ENCODE measurements around the gene MFAP2. TPM values are rescaled to one million over a fixed set of nuclear protein-coding genes. Genes with fewer than 3 reads are reported as not detected.
"Not testable (repeated sequence)": the region's sequence is repeated elsewhere in the genome, so short reads cannot be mapped to it uniquely, and the experiment has no call there.

MFAP2 gene
- total RNA-seq, 4 donors from 2014 or later: 5.9 to 26.6 (median 13.5) TPM

DNA sequence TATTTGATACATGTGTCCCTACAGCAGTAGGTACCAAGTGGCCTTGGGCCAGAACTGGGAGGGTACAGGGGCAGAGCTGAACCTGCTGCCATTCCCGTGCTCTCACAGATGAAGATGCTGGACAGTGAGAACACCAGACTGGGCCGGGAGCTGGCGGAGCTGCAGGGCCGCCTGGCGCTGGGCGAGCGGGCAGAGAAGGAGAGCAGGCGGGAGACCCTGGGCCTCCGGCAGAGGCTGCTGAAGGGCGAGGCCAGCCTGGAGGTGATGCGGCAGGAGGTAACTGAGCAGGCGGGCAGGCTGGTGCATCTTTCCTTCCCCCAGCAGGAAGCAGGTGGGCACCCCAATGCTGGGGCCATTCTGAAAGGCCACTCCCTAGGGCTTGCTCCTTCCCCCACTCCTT, 21.9 kb downstream of the MFAP2 start:
- TF ChIP-seq, protein P1, sequence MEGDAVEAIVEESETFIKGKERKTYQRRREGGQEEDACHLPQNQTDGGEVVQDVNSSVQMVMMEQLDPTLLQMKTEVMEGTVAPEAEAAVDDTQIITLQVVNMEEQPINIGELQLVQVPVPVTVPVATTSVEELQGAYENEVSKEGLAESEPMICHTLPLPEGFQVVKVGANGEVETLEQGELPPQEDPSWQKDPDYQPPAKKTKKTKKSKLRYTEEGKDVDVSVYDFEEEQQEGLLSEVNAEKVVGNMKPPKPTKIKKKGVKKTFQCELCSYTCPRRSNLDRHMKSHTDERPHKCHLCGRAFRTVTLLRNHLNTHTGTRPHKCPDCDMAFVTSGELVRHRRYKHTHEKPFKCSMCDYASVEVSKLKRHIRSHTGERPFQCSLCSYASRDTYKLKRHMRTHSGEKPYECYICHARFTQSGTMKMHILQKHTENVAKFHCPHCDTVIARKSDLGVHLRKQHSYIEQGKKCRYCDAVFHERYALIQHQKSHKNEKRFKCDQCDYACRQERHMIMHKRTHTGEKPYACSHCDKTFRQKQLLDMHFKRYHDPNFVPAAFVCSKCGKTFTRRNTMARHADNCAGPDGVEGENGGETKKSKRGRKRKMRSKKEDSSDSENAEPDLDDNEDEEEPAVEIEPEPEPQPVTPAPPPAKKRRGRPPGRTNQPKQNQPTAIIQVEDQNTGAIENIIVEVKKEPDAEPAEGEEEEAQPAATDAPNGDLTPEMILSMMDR (IDR thresholded peaks at IDR 0.05): no peak
- TF ChIP-seq POLR2A (IDR thresholded peaks at IDR 0.05) (no peak), EP300 (IDR thresholded peaks at IDR 0.05) (no peak)
- no peaks in the 10 kb centered on the region for H3K9me3 ChIP-seq

DNA sequence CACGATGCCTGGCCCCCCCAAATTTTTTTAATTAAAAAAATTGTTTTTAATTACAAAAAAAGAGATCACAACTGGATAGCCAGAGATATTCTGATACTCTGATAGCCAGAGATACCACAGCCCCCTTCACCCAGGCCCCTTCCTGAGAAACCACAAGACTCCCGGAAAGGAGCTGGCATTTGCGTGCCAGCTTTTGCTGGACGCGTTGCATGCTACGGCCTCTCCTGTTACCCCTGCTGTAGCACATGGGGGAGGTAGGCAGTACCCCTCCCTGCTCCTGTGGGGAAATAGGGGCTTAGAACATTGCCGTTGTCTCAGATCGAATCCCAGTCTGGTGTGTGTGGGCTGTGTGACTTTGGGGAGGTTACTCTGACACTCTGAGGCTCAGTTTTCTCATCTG, 22.7 kb downstream of the MFAP2 start:
- Histone ChIP-seq H3K27me3 (no peaks in the 10 kb centered on the region), H3K4me3 (no peak overlapping the region), H3K27ac (no peak overlapping the region), H3K4me1 (peaks cover 0 to 19% (median 11%) of the 10 kb centered on the region in 4 donors), H3K36me3 (peaks cover 0 to 55% (median 0%) of the 10 kb centered on the region in 3 donors), H3K9me3 (no peaks in the 10 kb centered on the region)
- TF ChIP-seq, protein P1 (IDR thresholded peaks at IDR 0.05): no peak
- TF ChIP-seq EP300 (IDR thresholded peaks at IDR 0.05) (no peak), POLR2A (IDR thresholded peaks at IDR 0.05) (no peak)
- no peak for DNase-seq (ENCODE audit: low spot score in 2 of 2)
- 83 to 90% methylated on average over 8 of the region's 8 CpGs for WGBS, 2 donors

More for the DNA sequence above, 21.9 kb downstream of the MFAP2 start:
- Histone ChIP-seq H3K4me3 (no peak overlapping the region), H3K27me3 (no peaks in the 10 kb centered on the region), H3K36me3 (peaks cover 0 to 59% (median 0%) of the 10 kb centered on the region in 3 donors), H3K27ac (no peak overlapping the region), H3K4me1 (peaks cover 0 to 19% (median 11%) of the 10 kb centered on the region in 4 donors)
- 90 to 96% methylated on average over 12 of the region's 12 CpGs for WGBS, 2 donors
- DNase-seq (ENCODE audit: low spot score in 2 of 2): no peak

DNA sequence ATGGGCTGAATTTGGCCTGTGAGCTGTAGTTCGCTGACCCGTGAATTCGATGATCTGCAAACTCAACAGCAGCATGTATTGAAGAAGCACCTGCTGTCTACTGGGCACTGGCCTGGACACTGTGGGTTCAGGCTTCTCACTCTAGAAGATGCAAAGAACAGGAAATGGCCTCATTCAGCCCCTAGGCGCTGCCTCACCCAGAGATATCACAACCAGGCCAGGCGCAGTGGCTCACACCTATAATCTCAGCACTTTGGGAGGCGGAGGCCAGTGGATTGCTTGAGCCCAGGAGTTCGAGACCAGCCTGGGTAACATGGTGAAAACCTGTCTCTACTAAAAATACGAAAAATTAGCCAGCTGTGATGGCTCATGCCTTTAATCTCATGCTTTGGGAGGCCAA, 23.6 kb downstream of the MFAP2 start:
- Histone ChIP-seq H3K4me3 (no peak overlapping the region), H3K27me3 (no peaks in the 10 kb centered on the region), H3K4me1 (peaks cover 0 to 20% (median 11%) of the 10 kb centered on the region in 4 donors), H3K27ac (no peak overlapping the region), H3K36me3 (peaks cover 0 to 55% (median 0%) of the 10 kb centered on the region in 3 donors), H3K9me3 (no peaks in the 10 kb centered on the region)
- no peak for TF ChIP-seq POLR2A (IDR thresholded peaks at IDR 0.05)
- TF ChIP-seq, protein P1 (IDR thresholded peaks at IDR 0.05): no peak
- no peak for TF ChIP-seq EP300 (IDR thresholded peaks at IDR 0.05)
- WGBS, 2 donors: 88 to 92% methylated on average over 8 of the region's 8 CpGs
- DNase-seq (ENCODE audit: low spot score in 2 of 2): no peak

DNA sequence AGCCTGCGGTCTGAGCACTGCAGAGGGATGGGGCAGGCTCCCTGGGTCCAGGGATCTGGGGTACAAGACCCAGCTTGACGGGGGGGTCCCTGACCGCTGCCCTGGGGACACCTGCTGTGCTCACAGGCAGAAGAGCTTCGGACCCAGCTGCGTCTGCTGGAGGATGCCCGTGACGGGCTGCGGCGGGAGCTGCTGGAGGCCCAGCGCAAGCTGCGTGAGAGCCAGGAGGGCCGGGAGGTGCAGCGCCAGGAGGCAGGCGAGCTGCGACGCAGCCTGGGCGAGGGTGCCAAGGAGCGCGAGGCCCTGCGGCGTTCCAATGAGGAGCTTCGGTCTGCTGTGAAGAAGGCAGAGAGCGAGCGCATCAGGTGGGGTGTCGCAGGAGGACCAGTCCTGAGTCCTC, 25.2 kb downstream of the MFAP2 start:
- Histone ChIP-seq H3K36me3 (peaks cover 0 to 55% (median 0%) of the 10 kb centered on the region in 3 donors), H3K27me3 (no peaks in the 10 kb centered on the region), H3K4me1 (peaks cover 0 to 7% (median under 1%) of the 10 kb centered on the region in 4 donors), H3K9me3 (no peaks in the 10 kb centered on the region), H3K27ac (no peak overlapping the region), H3K4me3 (no peak overlapping the region)
- 93 to 95% methylated on average over 24 of the region's 25 CpGs for WGBS, 2 donors
- DNase-seq (ENCODE audit: low spot score in 2 of 2): no peak
- TF ChIP-seq EP300 (IDR thresholded peaks at IDR 0.05) (no peak), POLR2A (IDR thresholded peaks at IDR 0.05) (no peak)
- TF ChIP-seq, protein P1 (IDR thresholded peaks at IDR 0.05): no peak

DNA sequence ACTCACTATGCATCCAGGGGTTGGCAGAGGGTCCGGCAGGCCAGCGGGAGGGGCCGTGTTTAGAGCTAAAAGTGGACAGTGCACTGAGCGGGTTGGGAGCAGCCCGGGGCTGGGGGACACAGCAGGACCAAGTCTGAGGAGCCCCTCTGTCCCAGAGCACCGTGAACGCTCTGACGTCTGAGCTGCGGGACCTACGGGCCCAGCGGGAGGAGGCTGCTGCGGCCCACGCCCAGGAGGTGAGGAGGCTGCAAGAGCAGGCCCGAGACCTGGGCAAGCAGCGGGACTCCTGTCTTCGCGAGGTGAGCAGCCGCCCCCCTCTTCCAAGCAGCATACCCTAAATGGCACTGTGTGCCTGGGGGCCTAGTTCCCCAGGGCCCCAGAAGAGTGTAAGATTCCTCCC, 25.8 kb downstream of the MFAP2 start:
- H3K27ac ChIP-seq: no peak overlapping the region
- H3K36me3 ChIP-seq: peaks cover 0 to 55% (median 0%) of the 10 kb centered on the region in 3 donors
- H3K4me3 ChIP-seq: no peak overlapping the region
- 90 to 97% methylated on average over 5 to 12 of the region's 18 CpGs for WGBS, 2 donors
- H3K27me3 ChIP-seq: no peaks in the 10 kb centered on the region
- peaks cover 0 to 3% (median 0%) of the 10 kb centered on the region in 4 donors for H3K4me1 ChIP-seq
- TF ChIP-seq POLR2A (IDR thresholded peaks at IDR 0.05) (no peak), EP300 (IDR thresholded peaks at IDR 0.05) (no peak)
- TF ChIP-seq, protein P1 (IDR thresholded peaks at IDR 0.05): no peak
- DNase-seq (ENCODE audit: low spot score in 2 of 2): no peak
- H3K9me3 ChIP-seq: no peaks in the 10 kb centered on the region

DNA sequence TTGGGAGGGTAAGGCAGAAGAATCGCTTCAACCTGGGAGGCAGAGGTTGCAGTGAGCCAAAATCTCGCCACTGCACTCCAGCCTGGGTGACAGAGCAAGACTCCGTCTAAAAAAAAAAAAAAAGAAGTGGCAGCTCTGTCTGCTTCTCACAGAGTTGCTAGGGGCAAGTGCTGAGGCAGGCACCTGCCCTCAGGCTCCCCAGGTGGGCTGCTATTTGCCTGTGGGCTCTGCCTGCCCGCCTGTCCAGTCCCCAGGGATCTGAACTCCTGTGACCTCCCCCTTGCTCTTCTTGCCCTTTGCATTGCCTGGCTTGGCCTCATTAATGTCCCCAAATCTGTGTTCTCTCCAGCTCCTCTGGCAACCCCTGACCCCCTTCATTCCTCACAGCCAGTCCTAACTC, 28.0 kb downstream of the MFAP2 start:
- DNase-seq (ENCODE audit: low spot score in 2 of 2); H3K27ac ChIP-seq; H3K4me3 ChIP-seq; H3K4me1 ChIP-seq; H3K27me3 ChIP-seq; H3K9me3 ChIP-seq: not testable (repeated sequence)
- 90 to 92% methylated on average over 4 of the region's 4 CpGs for WGBS, 2 donors
- peaks cover 0 to 50% (median 0%) of the 10 kb centered on the region in 3 donors for H3K36me3 ChIP-seq

DNA sequence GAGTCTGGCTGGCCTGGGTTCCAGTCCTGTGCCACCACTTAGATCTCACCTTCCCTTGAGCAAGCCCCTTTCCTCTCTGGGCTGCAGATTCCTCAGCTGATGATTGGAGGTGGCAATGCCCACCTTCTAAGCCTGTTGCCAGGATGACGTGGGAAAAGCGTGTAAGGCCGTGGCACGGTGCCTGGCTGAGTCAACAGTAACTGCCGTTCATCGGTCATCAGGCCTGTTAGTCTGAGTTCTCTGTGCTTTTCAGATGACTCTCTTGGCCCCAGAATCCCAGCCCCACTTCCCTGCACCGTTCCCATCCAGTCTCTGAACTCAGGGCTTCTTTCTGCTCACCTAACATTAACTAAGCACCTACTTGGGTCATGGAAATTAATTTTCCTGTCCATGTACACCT, 31.4 kb downstream of the MFAP2 start:
- 39 to 55% methylated on average over 7 of the region's 7 CpGs for WGBS, 2 donors
- DNase-seq (ENCODE audit: low spot score in 2 of 2); H3K27ac ChIP-seq; H3K4me3 ChIP-seq; H3K9me3 ChIP-seq; H3K4me1 ChIP-seq; H3K27me3 ChIP-seq: not testable (repeated sequence)
- H3K36me3 ChIP-seq: peaks cover 0 to 49% (median 0%) of the 10 kb centered on the region in 3 donors

DNA sequence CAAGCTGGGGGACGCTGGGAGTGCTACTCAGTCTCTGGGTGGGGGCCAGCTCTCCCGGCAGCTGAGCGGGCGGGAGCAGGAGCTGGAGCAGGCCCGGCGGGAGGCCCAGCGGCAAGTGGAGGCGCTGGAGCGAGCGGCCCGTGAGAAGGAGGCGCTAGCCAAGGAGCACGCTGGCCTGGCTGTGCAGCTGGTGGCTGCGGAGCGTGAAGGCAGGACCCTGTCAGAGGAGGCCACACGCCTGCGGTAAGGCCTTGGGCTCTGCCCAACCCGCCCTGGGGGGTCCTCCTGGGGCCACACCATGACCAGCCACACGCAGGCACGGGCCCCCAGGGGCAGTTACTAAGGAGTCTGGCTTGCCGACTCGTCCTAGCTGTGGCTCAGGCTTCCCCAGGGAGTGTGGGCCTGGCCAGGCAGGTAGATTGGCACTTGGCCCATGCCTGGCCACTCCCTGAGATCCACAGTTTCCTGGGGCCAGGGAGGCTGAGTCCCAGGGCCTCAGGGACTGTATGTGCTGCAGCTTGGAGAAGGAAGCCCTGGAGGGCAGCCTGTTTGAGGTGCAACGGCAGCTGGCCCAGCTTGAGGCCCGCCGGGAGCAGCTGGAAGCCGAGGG, 32.0 kb downstream of the MFAP2 start:
- H3K27me3 ChIP-seq; DNase-seq (ENCODE audit: low spot score in 2 of 2); H3K27ac ChIP-seq; H3K4me3 ChIP-seq; H3K4me1 ChIP-seq; H3K9me3 ChIP-seq: not testable (repeated sequence)
- peaks cover 0 to 55% (median 0%) of the 10 kb centered on the region in 3 donors for H3K36me3 ChIP-seq
- WGBS, 2 donors: 84 to 89% methylated on average over 18 to 26 of the region's 26 CpGs

Measured in tibial nerve (tissue), 4 donors.